Globus pallidus (tissue), 1 donor: ENCODE measurements around the gene PRPF39.
"Not testable (repeated sequence)": the region's sequence is repeated elsewhere in the genome, so short reads cannot be mapped to it uniquely, and the experiment has no call there.

Source experiments
- DNase-seq: peaks from one replicate; pipeline ENCODE4 v3.0.0-alpha.2; 2015; ENCODE audit warnings: low spot score

Gene PRPF39

GRCh38 chr14:45083976-45084722 lies at the start of gene PRPF39:
Gene PRPF39, plus strand, starts transcription at chr14:45084116. Its CDS starts 11,124 bp downstream, at chr14:45095240.
- peak; percentile 92 for DNase-seq

- DNase-seq = no peak
Observed at GRCh38 chr14:45034730-45035129, 49.2 kb upstream of the PRPF39 start.

GRCh38 chr14:45038256-45038655 lies 45.7 kb upstream of the PRPF39 start:
- DNase-seq = no peak

- DNase-seq = no peak
Observed at GRCh38 chr14:45038865-45039264, 45.1 kb upstream of the PRPF39 start.

GRCh38 chr14:45039390-45039789 lies 44.5 kb upstream of the PRPF39 start:
- DNase-seq = no peak

- no peak for DNase-seq
Observed at GRCh38 chr14:45041641-45042040, 42.3 kb upstream of the PRPF39 start.

GRCh38 chr14:45044638-45045037 lies 39.3 kb upstream of the PRPF39 start:
- DNase-seq = no peak

GRCh38 chr14:45048385-45048784 lies 35.5 kb upstream of the PRPF39 start:
- DNase-seq = no peak

- peak; percentile 11 for DNase-seq
Observed at GRCh38 chr14:45051180-45051579, 32.7 kb upstream of the PRPF39 start.

- no peak for DNase-seq
Observed at GRCh38 chr14:45051896-45052295, 32.0 kb upstream of the PRPF39 start.

- no peak for DNase-seq
Observed at GRCh38 chr14:45057349-45057748, 26.6 kb upstream of the PRPF39 start.

GRCh38 chr14:45057881-45058364 lies 26.0 kb upstream of the PRPF39 start:
- no peak for DNase-seq

GRCh38 chr14:45060551-45060950 lies 23.4 kb upstream of the PRPF39 start:
- no peak for DNase-seq

GRCh38 chr14:45065540-45065939 lies 18.4 kb upstream of the PRPF39 start:
- no peak for DNase-seq

- no peak for DNase-seq
Observed at GRCh38 chr14:45065956-45066355, 18.0 kb upstream of the PRPF39 start.

- DNase-seq = no peak
Observed at GRCh38 chr14:45066667-45067066, 17.2 kb upstream of the PRPF39 start.

GRCh38 chr14:45068396-45068795 lies 15.5 kb upstream of the PRPF39 start:
- DNase-seq = no peak

GRCh38 chr14:45070215-45070614 lies 13.7 kb upstream of the PRPF39 start:
- no peak for DNase-seq

- DNase-seq = no peak
Observed at GRCh38 chr14:45072126-45072525, 11.8 kb upstream of the PRPF39 start.

- DNase-seq = no peak
Observed at GRCh38 chr14:45073231-45073879, 10.6 kb upstream of the PRPF39 start.

GRCh38 chr14:45078323-45078722 lies 5.6 kb upstream of the PRPF39 start:
- no peak for DNase-seq

GRCh38 chr14:45080416-45080968 lies 3.4 kb upstream of the PRPF39 start:
- DNase-seq = not testable (repeated sequence)

GRCh38 chr14:45081096-45081495 lies 2.8 kb upstream of the PRPF39 start:
- DNase-seq = not testable (repeated sequence)
